ENCODE data around the gene CHAD. TPM values are rescaled to one million over a fixed set of nuclear protein-coding genes. Genes with fewer than 3 reads are reported as not detected.
"Not testable (repeated sequence)": the region's sequence is repeated elsewhere in the genome, so short reads cannot be mapped to it uniquely, and the experiment has no call there.

The CHAD gene
- total RNA-seq, 1 experiment from 2014 or later = 0.09 TPM

GRCh38 chr17:50474523-50474922 lies 5.8 kb upstream of the CHAD start (continued):
- TF ChIP-seq AR (CRISPR knock-in tag; IDR thresholded peaks at IDR 0.05) = no peak
- no peak for TF ChIP-seq ZNF138 (CRISPR knock-in tag; conservative IDR thresholded peaks at IDR 0.05)
- TF ChIP-seq CREM (CRISPR knock-in tag; IDR thresholded peaks at IDR 0.05) = no peak

- peak overlapping the region; percentile 45; the same call in 1 of the 2 replicates for H3K27ac Mint-ChIP-seq
- H3K4me1 Mint-ChIP-seq = peaks cover 17% of the 10 kb centered on the region
- ATAC-seq (no peak), DNase-seq (ENCODE audit: low spot score) (no peak)
- CTCF ChIA-PET = interaction anchor here (0.9 to 5.8 kb wide), 2 partner anchors 77 to 102 kb away, joined by 3 to 40 read pairs; partner anchors contain the start of gene LRRC59
- no peaks in the 10 kb centered on the region for H3K9me3 Mint-ChIP-seq
- peaks cover 24% of the 10 kb centered on the region for H3K27me3 Mint-ChIP-seq (ENCODE audit: low read depth)
- no peak overlapping the region for H3K4me3 Mint-ChIP-seq
- no peaks in the 10 kb centered on the region for H3K36me3 Mint-ChIP-seq
- POLR2A ChIA-PET = no interaction called here
- TF ChIP-seq FOXP4 (CRISPR knock-in tag; IDR thresholded peaks at IDR 0.05) (no peak), GTF2I (CRISPR knock-in tag; conservative IDR thresholded peaks at IDR 0.05) (no peak), ATF2 (CRISPR knock-in tag; IDR thresholded peaks at IDR 0.05; ENCODE audit: borderline replicate concordance, low read depth) (no peak), NFATC4 (CRISPR knock-in tag; IDR thresholded peaks at IDR 0.05) (no peak), RORB (CRISPR knock-in tag; IDR thresholded peaks at IDR 0.05) (no peak), HMGA2 (CRISPR knock-in tag; IDR thresholded peaks at IDR 0.05) (no peak), MYBL2 (CRISPR knock-in tag; IDR thresholded peaks at IDR 0.05) (no peak), AR (CRISPR knock-in tag; IDR thresholded peaks at IDR 0.05) (no peak), CREM (CRISPR knock-in tag; IDR thresholded peaks at IDR 0.05) (no peak), TP53 (CRISPR knock-in tag; IDR thresholded peaks at IDR 0.05) (no peak), CTCF (IDR thresholded peaks at IDR 0.05) (no peak), ZNF396 (CRISPR knock-in tag; IDR thresholded peaks at IDR 0.05; ENCODE audit: borderline replicate concordance) (no peak), ZNF121 (CRISPR knock-in tag; IDR thresholded peaks at IDR 0.05) (no peak), E2F1 (CRISPR knock-in tag; IDR thresholded peaks at IDR 0.05) (no peak)
Measured at GRCh38 chr17:50473901-50474300, 5.2 kb upstream of the CHAD start.

GRCh38 chr17:50472761-50473161 lies 4.1 kb upstream of the CHAD start:
- H3K36me3 Mint-ChIP-seq; H3K9me3 Mint-ChIP-seq; DNase-seq (ENCODE audit: low spot score); H3K4me3 Mint-ChIP-seq; H3K27ac Mint-ChIP-seq; POLR2A ChIA-PET; ATAC-seq: not testable (repeated sequence)
- Mint-ChIP-seq H3K4me1 (peaks cover 18% of the 10 kb centered on the region), H3K27me3 (ENCODE audit: low read depth) (peaks cover 28% of the 10 kb centered on the region)
- CTCF ChIA-PET = interaction anchor here (0.6 to 5.8 kb wide), 11 partner anchors 10 to 273 kb away, joined by 3 to 40 read pairs (median 4); partner anchors contain the start of gene LRRC59
